A549 (cell line): ENCODE data around the gene PFDN6. TPM values are rescaled to one million over a fixed set of nuclear protein-coding genes. Genes with fewer than 3 reads are reported as not detected.

Source experiments
- ATAC-seq, 2 experiments: fragments of 200-7000 bp in 1 of 2; fragments of >200 bp in 1 of 2; cut with Nextera tagmentation in 1 of 2; cut with Tn5 transposase in 1 of 2; 3 replicates each; pipeline versions ENCODE4 v1.8.0 to v1.9.1; 2018 to 2020; ENCODE audit warnings: mild to moderate bottlenecking in 1 of 2, moderate library complexity in 1 of 2
- CTCF ChIA-PET: fragments of 300-600 bp; sonication (Branson Sonifier 250); formaldehyde crosslinking; extraction: SDS; loops from one replicate; lab custom pipeline; 2021; ENCODE audit warnings: antibody characterized with exemption, inconsistent platforms; lab: Yijun Ruan, JAX
- POLR2A ChIA-PET: fragments of 350-600 bp; formaldehyde crosslinking; extraction: SDS; loops from one replicate; lab custom pipeline; 2021; ENCODE audit warnings: antibody characterized with exemption, inconsistent platforms; lab: Yijun Ruan, JAX
- DNase-seq, 2 experiments: peaks; one replicate each; pipeline versions ENCODE4 v3.0.0 to v3.0.0-alpha.2; 2011 to 2016; ENCODE audit warnings: low read depth in 1 of 2, low spot score in 1 of 2
- FAIRE-seq: peaks from 2 replicates; lab custom pipeline; 2011; peaks lifted over from hg19 to GRCh38; lab: Jason Lieb, UNC
- H3K27ac ChIP-seq, 2 experiments: fragments of >200 bp; sonication (Bioruptor Twin); formaldehyde crosslinking; 3 replicates each; pipeline ENCODE4 v1.5.1; 2016 to 2017
- H3K4me1 ChIP-seq: fragments of >200 bp; sonication (Bioruptor Twin); formaldehyde crosslinking; 3 replicates; pipeline ENCODE4 v1.6.1; 2016
- H3K4me2 ChIP-seq: fragments of >200 bp; sonication (Bioruptor Twin); formaldehyde crosslinking; 3 replicates; pipeline ENCODE4 v1.6.1; 2016
- H3K4me3 ChIP-seq: fragments of >200 bp; sonication (Bioruptor Twin); formaldehyde crosslinking; 3 replicates; pipeline ENCODE4 v1.5.1; 2016
- H3K9me3 ChIP-seq: fragments of >200 bp; sonication (Bioruptor Twin); formaldehyde crosslinking; 3 replicates; pipeline ENCODE4 v1.6.1; 2016
- CBX2 ChIP-seq: fragments of 200-600 bp; sonication (generic); IDR thresholded peaks from 2 replicates; pipeline ENCODE4 v1.6.1; 2016; ENCODE audit warnings: low read depth, mild to moderate bottlenecking, borderline replicate concordance
- CBX8 ChIP-seq: fragments of 200-600 bp; sonication (generic); IDR thresholded peaks from 2 replicates; pipeline ENCODE4 v1.6.1; 2016
- CTCF ChIP-seq: fragments of >200 bp; sonication (Bioruptor Twin); formaldehyde crosslinking; IDR thresholded peaks from 3 replicates; pipeline ENCODE4 v1.5.1; 2016
- EHMT2 ChIP-seq: fragments of 200-600 bp; sonication (generic); IDR thresholded peaks from 2 replicates; pipeline ENCODE4 v1.6.1; 2016; ENCODE audit warnings: antibody characterized with exemption, low read depth, mild to moderate bottlenecking, moderate library complexity
- FOSL2 ChIP-seq, 2 experiments: fragments of 450-650 bp in 1 of 2; fragments of >200 bp in 1 of 2; sonication (Bioruptor Twin) in 1 of 2; formaldehyde crosslinking; IDR thresholded peaks; 2 replicates each; pipeline versions ENCODE4 v1.5.0 to v1.6.1; 2016 to 2020; ENCODE audit warnings: mild to moderate bottlenecking in 1 of 2, moderate library complexity in 1 of 2
- GATA3 ChIP-seq: IDR thresholded peaks from 2 replicates; pipeline ENCODE4 v1.6.1; 2012; ENCODE audit warnings: borderline replicate concordance
- HES2 ChIP-seq: fragments of >200 bp; sonication (Bioruptor Twin); formaldehyde crosslinking; IDR thresholded peaks from 2 replicates; pipeline ENCODE4 v1.6.1; 2016
- HEYL ChIP-seq: fragments of 250-450 bp; sonication (Bioruptor Pico); IDR thresholded peaks from 2 replicates; pipeline ENCODE4 v1.8.0; 2021; ENCODE audit warnings: mild to moderate bottlenecking, moderate library complexity
- KDM1A ChIP-seq: fragments of 200-600 bp; sonication (generic); IDR thresholded peaks from 2 replicates; pipeline ENCODE4 v1.6.1; 2016; ENCODE audit warnings: low read depth, mild to moderate bottlenecking
- KDM5A ChIP-seq: fragments of 200-600 bp; sonication (generic); IDR thresholded peaks from 2 replicates; pipeline ENCODE4 v1.6.1; 2016; ENCODE audit warnings: antibody characterized with exemption, mild to moderate bottlenecking
- MAX ChIP-seq: IDR thresholded peaks from 2 replicates; pipeline ENCODE4 v1.6.1; 2012
- MAZ ChIP-seq: fragments of 150-350 bp; IDR thresholded peaks from 2 replicates; pipeline ENCODE4 v1.6.1; 2014; ENCODE audit warnings: antibody characterized with exemption, low read depth, low read length, borderline replicate concordance
- MYC ChIP-seq: IDR thresholded peaks from 2 replicates; pipeline ENCODE4 v1.6.1; 2012; ENCODE audit warnings: mild to moderate bottlenecking, inconsistent platforms, low read length, improper control_type of control experiment, borderline replicate concordance
- NFE2L2 ChIP-seq: fragments of 150-350 bp; conservative IDR thresholded peaks from 2 replicates; pipeline ENCODE4 v1.6.1; 2014; ENCODE audit warnings: low read length
- NPAS2 ChIP-seq: fragments of 250-450 bp; sonication (Bioruptor Pico); IDR thresholded peaks from 2 replicates; pipeline ENCODE4 v1.8.0; 2022; ENCODE audit warnings: mild to moderate bottlenecking, moderate library complexity, borderline replicate concordance
- PHF8 ChIP-seq: fragments of 200-600 bp; sonication (generic); IDR thresholded peaks from 2 replicates; pipeline ENCODE4 v1.6.1; 2016; ENCODE audit warnings: low read depth, mild to moderate bottlenecking, antibody characterized with exemption, moderate library complexity, borderline replicate concordance
- POLR2AphosphoS2 ChIP-seq: conservative IDR thresholded peaks from 2 replicates; pipeline ENCODE4 v1.6.1; 2012; ENCODE audit warnings: low read length, improper control_type of control experiment, inconsistent platforms
- RAD21 ChIP-seq, 2 experiments: fragments of >200 bp in 1 of 2; sonication (Bioruptor Twin) in 1 of 2; formaldehyde crosslinking in 1 of 2; IDR thresholded peaks in 1 of 2; conservative IDR thresholded peaks in 1 of 2; 2 replicates in 1 of 2; 3 replicates in 1 of 2; pipeline ENCODE4 v1.6.1; 2012 to 2018; ENCODE audit warnings: inconsistent platforms in 1 of 2
- RARB ChIP-seq: fragments of 250-450 bp; sonication (Bioruptor Pico); IDR thresholded peaks from 2 replicates; pipeline ENCODE4 v1.8.0; 2021; ENCODE audit warnings: mild to moderate bottlenecking, moderate library complexity
- RFX5 ChIP-seq: fragments of 450-650 bp; IDR thresholded peaks from 2 replicates; pipeline ENCODE4 v1.7.1; 2014; ENCODE audit warnings: antibody characterized with exemption, mild to moderate bottlenecking, moderate library complexity
- RNF2 ChIP-seq: fragments of 200-600 bp; sonication (generic); IDR thresholded peaks from 2 replicates; pipeline ENCODE4 v1.6.1; 2016; ENCODE audit warnings: low read depth, mild to moderate bottlenecking, antibody characterized with exemption, moderate library complexity, borderline replicate concordance
- SMC3 ChIP-seq: fragments of >200 bp; sonication (Bioruptor Twin); formaldehyde crosslinking; IDR thresholded peaks from 3 replicates; pipeline ENCODE4 v1.6.1; 2018; ENCODE audit warnings: inconsistent platforms
- TFCP2L1 ChIP-seq: fragments of 250-450 bp; sonication (Bioruptor Pico); IDR thresholded peaks from 2 replicates; pipeline ENCODE4 v1.5.0; 2021; ENCODE audit warnings: mild to moderate bottlenecking
- TP53 ChIP-seq: fragments of 250-450 bp; sonication (Bioruptor Pico); IDR thresholded peaks from 2 replicates; pipeline ENCODE4 v1.5.0; 2021; ENCODE audit warnings: mild to moderate bottlenecking, moderate library complexity
- ZNF302 ChIP-seq: fragments of 250-450 bp; sonication (Bioruptor Pico); IDR thresholded peaks from 2 replicates; pipeline ENCODE4 v1.9.0; 2021; ENCODE audit warnings: inconsistent platforms, mild to moderate bottlenecking, moderate library complexity
- WGBS: methylation state at CpG from one replicate; pipeline ENCODE4 v1.1.6; 2017; ENCODE audit errors: missing lambda C conversion rate; 5-methylcytosine and 5-hydroxymethylcytosine counted together
- polyA plus RNA-seq, 4 experiments: library from polyadenylated mRNA; depleted of rRNA in 3 of 4; stranded (reverse); fragments of >200 nt; fragmentation: RNase III in 1 of 4; extraction: RNeasy Plus Mini Kit Qiagen cat#74134 plus additional on column Dnase treatment in 1 of 4; gene quantifications; 2 replicates in 3 of 4; 3 replicates in 1 of 4; pipeline ENCODE4 v1.2.3, GENCODE V29; 2011 to 2017
- TF ChIP-seq, protein P1 (sequence below): IDR thresholded peaks from 2 replicates; pipeline ENCODE4 v1.6.1; 2012
- TF ChIP-seq, protein P2 (sequence below): fragments of >200 bp; sonication (Bioruptor Twin); formaldehyde crosslinking; IDR thresholded peaks from 3 replicates; pipeline ENCODE4 v1.6.1; 2016

The PFDN6 gene
- polyA plus RNA-seq, 2 of the 4 experiments (the other 2 are of a cell fraction), result 84.6 to 120 TPM

- DNase-seq (peak in 1 of 2 experiments; percentile 33), FAIRE-seq (no peak), ATAC-seq (peak; percentile 21 to 25; a peak in 4 of 6 replicates)
- ChIA-PET POLR2A (interaction anchor here (0.7 to 2.1 kb wide), 8 partner anchors 11 to 306 kb away, joined by 3 to 10 read pairs (median 4); partner anchors contain the start of genes PFDN6, RGL2, WDR46 and ZBTB22), CTCF (interaction anchor here (0.7 to 5.7 kb wide), 9 partner anchors 10 to 148 kb away, joined by 3 to 44 read pairs (median 6); partner anchors contain the start of genes PFDN6, RGL2 and WDR46)
- WGBS, result 93% methylated on average over 9 of the region's 39 CpGs
- H3K4me1 ChIP-seq, result peaks cover 41% of the 10 kb centered on the region
- H3K9me3 ChIP-seq, result no peaks in the 10 kb centered on the region
- H3K4me3 ChIP-seq, result no peak overlapping the region
- H3K4me2 ChIP-seq, result peak overlapping the region; percentile 91; the same call in 1 of the 3 replicates
- no peak for TF ChIP-seq TFCP2L1 (CRISPR knock-in tag)
- TF ChIP-seq, protein P1, sequence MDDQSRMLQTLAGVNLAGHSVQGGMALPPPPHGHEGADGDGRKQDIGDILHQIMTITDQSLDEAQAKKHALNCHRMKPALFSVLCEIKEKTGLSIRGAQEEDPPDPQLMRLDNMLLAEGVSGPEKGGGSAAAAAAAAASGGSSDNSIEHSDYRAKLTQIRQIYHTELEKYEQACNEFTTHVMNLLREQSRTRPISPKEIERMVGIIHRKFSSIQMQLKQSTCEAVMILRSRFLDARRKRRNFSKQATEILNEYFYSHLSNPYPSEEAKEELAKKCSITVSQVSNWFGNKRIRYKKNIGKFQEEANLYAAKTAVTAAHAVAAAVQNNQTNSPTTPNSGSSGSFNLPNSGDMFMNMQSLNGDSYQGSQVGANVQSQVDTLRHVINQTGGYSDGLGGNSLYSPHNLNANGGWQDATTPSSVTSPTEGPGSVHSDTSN, result peak; percentile 47; the same call in 1 of the 2 replicates
- H3K27ac ChIP-seq, result peak overlapping the region; percentile 68 to 97; a peak in 4 of 6 replicates
Measured at GRCh38 chr6:33277663-33278391, 11.6 kb upstream of the PFDN6 start.

DNA sequence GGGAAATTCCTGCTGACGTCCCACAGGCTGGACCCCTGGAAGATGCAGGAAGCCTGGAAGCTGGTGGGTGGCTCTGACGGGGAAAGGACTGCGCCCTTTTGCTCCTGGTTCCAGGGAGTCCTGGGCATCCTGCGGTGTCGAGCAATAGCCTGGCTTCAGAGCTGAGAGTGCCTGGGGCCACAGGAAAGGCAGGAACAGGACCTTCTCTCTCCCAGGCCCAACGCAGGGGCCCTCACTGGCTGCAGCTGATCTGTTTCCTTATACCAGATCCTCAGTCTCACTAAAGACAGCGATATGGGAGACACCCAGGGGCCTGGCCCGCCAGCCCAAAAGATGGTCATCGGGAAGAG, 11.0 kb upstream of the PFDN6 start:
- Histone ChIP-seq H3K4me2 (no peak overlapping the region), H3K4me3 (no peak overlapping the region), H3K4me1 (peaks cover 40% of the 10 kb centered on the region), H3K27ac (no peak overlapping the region), H3K9me3 (no peaks in the 10 kb centered on the region)
- TF ChIP-seq RNF2 (no peak), CBX2 (no peak), KDM5A (no peak), KDM1A (no peak), EHMT2 (no peak), SMC3 (no peak), RFX5 (no peak), ZNF302 (CRISPR knock-in tag) (no peak), MYC (no peak), PHF8 (no peak), CBX8 (no peak), RAD21 (conservative IDR thresholded peaks at IDR 0.05 in 1 of 2, IDR thresholded peaks at IDR 0.05 in 1 of 2) (no peak), RARB (CRISPR knock-in tag) (no peak), HEYL (CRISPR knock-in tag) (no peak)
- ChIA-PET CTCF (interaction anchor here (0.7 to 5.7 kb wide), 7 partner anchors 10 to 129 kb away, joined by 3 to 44 read pairs (median 6); partner anchors contain the start of genes PFDN6, RGL2 and WDR46), POLR2A (interaction anchor here (0.9 to 1.6 kb wide), 3 partner anchors 21 to 306 kb away, joined by 3 to 6 read pairs (median 4); partner anchors contain the start of gene RGL2)
- DNase-seq, result no peak
- peak; percentile 2 to 11; a peak in 4 of 6 replicates for ATAC-seq
- 88% methylated on average over 8 of the region's 9 CpGs for WGBS
- no peak for FAIRE-seq

- no peak for FAIRE-seq
Measured at GRCh38 chr6:33278810-33279209, 10.6 kb upstream of the PFDN6 start.

More at GRCh38 chr6:33278810-33279209, 10.6 kb upstream of the PFDN6 start:
- no peaks in the 10 kb centered on the region for H3K9me3 ChIP-seq
- TF ChIP-seq HES2 (no peak), RNF2 (no peak), PHF8 (no peak), POLR2AphosphoS2 (no peak), NPAS2 (no peak), FOSL2 (IDR thresholded peaks at IDR 0.05) (no peak), FOSL2 (CRISPR knock-in tag; IDR thresholded peaks at IDR 0.05) (no peak), MAX (no peak), CTCF (no peak), MAZ (no peak), NFE2L2 (no peak), TP53 (CRISPR knock-in tag) (no peak), GATA3 (no peak)
- TF ChIP-seq, protein P2, sequence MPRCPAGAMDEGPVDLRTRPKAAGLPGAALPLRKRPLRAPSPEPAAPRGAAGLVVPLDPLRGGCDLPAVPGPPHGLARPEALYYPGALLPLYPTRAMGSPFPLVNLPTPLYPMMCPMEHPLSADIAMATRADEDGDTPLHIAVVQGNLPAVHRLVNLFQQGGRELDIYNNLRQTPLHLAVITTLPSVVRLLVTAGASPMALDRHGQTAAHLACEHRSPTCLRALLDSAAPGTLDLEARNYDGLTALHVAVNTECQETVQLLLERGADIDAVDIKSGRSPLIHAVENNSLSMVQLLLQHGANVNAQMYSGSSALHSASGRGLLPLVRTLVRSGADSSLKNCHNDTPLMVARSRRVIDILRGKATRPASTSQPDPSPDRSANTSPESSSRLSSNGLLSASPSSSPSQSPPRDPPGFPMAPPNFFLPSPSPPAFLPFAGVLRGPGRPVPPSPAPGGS, result no peak
- DNase-seq (no peak), ATAC-seq (no peak)
- CTCF ChIA-PET, result interaction anchor here (0.7 to 5.7 kb wide), 8 partner anchors 9 to 128 kb away, joined by 3 to 44 read pairs (median 8); partner anchors contain the start of genes PFDN6, RGL2 and WDR46
- POLR2A ChIA-PET, result interaction anchor here (0.9 to 1.1 kb wide), 2 partner anchors 21 to 132 kb away, joined by 3 to 4 read pairs; partner anchors contain the start of gene RGL2
- peaks cover 35% of the 10 kb centered on the region for H3K4me1 ChIP-seq
- H3K27ac ChIP-seq, result no peak overlapping the region
- H3K4me2 ChIP-seq, result no peak overlapping the region
- 81% methylated on average over 3 of the region's 3 CpGs for WGBS
- H3K4me3 ChIP-seq, result no peak overlapping the region
